Stimulated activated CD4-positive, alpha-beta T cell treated with anti-CD3 and anti-CD28 coated beads, Interleukin-2, amount 100 ng/mL, for 48 hours (primary cell): ENCODE measurements around the gene ACTN2.

Source experiments
- DNase-seq, 2 donors: peaks; one replicate each; pipeline ENCODE4 v3.0.0-alpha.2; 2020

The ACTN2 gene

DNA sequence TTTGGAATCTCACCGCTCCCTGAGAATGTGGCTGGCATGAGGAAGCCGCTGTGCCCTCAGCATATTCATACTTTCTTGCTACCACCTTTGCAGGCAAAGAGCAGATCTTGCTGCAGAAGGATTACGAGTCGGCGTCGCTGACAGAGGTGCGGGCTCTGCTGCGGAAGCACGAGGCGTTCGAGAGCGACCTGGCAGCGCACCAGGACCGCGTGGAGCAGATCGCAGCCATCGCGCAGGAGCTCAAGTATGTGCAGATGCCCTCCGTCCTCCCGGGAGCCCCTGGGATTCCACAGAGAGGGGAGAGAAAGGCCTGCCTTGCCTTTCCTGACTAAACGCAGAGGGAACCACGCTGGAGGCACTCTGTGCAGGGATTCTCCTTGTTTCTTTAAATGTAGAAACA, 58.2 kb downstream of the ACTN2 start:
- no peak for DNase-seq

- no peak for DNase-seq
Observed at GRCh38 chr1:236746785-236747184, 60.5 kb downstream of the ACTN2 start.

GRCh38 chr1:236747311-236747985, 61.1 kb downstream of the ACTN2 start:
- no peak for DNase-seq

DNA sequence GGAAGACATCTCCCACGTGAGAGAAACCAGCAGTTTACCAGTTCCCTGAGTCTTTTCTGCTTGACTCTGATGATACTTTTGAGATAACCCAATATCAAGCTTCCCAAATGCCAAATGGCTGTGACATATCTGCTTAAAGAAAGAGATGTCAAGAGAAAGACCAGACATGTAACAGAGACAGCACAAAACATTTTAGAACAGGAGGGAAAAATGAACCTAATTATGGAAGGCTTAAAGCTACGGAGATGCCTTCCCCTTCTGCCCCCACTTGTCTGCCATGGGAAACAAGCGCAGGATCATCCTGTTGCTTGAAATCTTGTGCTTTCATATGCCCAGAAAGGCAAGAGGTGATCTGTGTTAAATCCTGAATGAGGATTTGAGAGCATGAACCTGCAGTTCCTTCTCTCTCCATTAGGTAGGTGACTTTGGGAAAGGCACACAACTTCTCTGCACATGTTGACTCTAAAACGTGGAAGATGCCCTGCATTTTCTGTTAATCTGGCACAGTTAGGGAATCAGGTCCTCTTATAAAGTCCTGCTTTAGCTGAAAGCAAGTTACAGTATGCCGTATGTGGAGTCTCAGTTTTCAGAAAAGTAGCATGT, 62.1 kb downstream of the ACTN2 start:
- no peak for DNase-seq

DNA sequence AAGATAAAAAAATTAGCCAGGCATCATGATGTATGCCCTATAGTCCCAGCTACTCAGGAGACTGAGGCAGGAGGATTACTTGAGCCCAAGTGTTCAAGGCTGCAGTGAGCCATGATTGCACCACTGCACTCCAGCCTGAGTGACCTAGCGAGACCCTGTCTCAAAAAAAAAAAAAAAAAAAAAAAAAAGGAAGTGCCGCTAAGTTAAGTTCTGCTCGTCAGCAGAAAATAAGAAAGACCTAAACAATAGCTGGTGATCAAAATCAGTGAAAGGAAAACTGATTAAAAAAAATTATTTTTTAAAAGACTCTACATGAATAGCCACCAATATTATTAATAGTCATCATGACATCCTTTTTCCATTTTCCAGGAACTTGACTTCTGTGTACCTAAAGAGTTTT, 64.6 kb downstream of the ACTN2 start:
- DNase-seq: no peak

DNA sequence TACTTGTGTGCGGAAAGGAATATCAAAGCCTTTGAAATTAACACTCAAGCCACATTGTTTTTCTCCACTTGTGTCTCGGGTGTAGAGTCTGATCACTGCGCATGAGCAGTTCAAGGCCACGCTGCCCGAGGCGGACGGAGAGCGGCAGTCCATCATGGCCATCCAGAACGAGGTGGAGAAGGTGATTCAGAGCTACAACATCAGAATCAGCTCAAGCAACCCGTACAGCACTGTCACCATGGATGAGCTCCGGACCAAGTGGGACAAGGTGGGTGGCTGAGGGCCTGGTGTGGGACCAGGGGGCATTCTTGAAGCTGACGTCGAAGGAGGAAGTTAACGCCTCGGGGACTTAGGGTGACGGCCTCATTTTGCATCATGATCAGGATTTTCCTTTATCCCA, 65.1 kb downstream of the ACTN2 start:
- no peak for DNase-seq

DNA sequence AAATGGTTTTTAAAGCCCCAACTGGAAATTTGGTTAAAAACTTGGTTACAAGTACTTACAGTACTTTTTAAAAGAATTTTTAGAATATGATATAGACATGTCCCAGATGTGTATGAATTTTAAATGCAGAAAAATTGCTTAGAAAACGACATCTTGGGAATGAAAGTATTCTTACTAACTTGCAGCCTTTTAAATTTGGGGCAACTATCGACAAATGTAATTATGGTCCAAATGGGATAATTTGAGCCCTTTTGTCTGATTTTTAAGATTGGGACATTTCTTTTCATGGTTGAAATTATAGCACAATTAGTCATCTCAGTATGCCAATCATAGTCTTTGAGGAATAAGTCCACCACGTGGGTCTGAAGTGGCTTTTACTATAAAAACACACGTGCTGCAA, 65.6 kb downstream of the ACTN2 start:
- DNase-seq: no peak

DNA sequence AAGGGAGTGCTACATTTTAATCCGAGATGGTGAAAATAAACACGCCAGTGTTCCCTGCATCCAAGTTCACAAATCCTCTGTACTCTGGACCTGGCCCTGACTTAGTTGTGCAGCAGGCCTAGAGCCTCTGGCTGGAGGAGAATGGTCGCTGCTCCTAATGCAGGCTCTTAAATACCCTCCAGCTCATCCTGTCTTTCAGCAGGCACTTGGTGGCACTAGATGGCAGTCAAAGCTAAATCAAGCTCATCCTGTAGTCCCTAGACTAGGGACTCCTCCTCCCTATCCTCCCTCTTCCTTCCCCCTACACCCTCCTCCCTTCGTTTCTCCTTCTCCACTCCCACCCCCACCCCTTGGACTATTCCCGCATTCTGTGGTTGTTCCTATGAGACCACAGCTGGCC, 67.2 kb downstream of the ACTN2 start:
- DNase-seq: no peak

DNA sequence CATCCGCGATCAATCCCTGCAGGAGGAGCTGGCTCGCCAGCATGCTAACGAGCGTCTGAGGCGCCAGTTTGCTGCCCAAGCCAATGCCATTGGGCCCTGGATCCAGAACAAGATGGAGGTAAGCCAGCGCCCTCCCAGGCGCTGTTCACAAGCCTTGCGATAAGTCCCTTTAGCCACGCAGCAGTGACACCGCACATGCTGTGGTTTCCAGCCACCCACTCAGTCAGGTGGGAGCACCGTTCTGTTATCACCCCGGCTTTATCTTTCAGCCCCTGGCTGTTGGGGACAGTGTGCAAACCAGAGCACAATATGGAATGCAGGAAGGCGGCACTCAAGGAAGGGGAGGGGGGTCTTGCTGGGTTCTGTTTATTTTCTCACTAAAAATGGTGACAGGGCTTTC, 67.7 kb downstream of the ACTN2 start:
- no peak for DNase-seq

DNA sequence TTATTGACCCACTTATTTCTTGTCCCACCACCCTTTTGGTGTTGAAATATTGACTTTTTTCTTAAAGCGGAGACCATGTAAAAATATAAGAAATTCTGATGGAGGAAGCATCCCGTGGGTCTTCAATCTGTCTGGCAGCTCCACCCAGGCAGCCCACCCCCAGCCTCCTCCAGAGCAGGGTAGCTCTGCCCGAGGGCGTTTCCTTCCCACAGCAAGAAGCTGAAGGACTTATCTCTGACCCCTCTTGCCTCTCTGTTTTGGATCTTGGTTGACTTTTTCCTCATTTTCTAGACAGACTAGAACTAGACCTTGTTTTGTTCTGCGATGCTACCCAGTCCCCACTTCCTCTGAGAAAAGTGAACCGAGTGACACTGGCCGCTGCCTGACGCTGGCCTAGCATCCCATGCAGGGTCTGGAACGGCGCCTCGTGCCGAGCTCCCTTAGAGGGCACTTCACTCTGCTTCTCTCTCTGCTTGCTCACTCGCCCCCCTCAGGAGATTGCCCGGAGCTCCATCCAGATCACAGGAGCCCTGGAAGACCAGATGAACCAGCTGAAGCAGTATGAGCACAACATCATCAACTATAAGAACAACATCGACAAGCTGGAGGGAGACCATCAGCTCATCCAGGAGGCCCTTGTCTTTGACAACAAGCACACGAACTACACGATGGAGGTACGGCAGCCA, 68.4 kb downstream of the ACTN2 start:
- no peak for DNase-seq

- no peak for DNase-seq
Observed at GRCh38 chr1:236757640-236758039, 71.3 kb downstream of the ACTN2 start.

DNA sequence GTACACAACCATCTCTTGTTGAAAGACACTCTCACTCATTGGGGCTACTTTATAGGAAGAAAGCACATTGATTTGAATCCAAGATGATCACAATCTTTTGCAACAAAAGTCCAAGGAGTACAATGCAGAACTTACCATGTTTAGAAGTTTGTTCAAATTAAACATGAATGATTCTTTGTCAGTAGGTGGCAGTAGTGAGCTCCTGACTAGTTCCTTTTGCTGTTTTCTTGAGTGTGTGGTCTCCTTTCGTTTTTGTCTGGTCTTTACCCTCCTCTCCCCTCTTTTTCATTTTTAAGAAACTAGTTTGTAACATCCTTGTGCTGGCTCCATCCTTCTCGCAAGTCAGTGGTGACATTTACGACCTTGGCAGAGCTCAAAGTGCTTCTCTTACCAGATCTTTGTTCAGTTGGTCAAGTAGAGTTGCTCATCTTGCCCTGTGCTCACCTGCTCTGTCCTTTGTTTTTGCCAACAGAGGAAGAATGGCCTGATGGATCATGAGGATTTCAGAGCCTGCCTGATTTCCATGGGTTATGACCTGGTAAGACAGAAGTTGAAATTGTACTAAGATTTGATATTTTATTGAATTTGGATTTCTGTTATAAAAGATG, 73.1 kb downstream of the ACTN2 start:
- peak in 1 of 2 donors; percentile 12 for DNase-seq

DNA sequence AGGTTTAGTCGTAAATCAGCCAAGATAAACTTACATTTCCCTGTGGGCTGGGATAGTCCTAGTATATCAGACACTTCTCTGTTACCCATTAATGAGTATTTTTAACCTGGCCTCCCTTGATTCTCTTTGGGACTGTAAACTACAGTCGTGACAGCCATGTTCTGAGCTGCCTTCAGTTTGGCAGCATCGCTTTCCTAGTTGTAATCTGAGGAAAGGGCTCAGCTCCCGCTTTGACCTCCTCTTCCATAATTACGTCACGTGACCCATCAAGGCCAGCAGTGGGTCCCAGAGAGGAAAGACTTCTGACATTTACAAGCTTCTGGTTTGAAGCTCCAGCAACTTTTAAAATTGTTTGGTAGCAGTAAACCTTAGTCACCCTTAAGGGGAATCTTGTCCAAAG, 74.2 kb downstream of the ACTN2 start:
- no peak for DNase-seq

DNA sequence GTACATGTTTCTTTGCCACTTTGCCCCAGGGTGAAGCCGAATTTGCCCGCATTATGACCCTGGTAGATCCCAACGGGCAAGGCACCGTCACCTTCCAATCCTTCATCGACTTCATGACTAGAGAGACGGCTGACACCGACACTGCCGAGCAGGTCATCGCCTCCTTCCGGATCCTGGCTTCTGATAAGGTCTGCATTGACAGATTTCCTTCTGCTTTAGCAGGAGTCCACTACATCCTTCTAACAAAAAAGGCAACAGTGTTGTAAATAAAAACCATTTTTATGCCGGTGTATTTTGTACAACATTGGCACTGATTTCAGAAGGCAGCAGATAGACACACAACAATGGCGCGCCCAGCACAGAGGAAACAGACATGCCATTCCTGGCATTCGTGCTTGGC, 74.7 kb downstream of the ACTN2 start:
- no peak for DNase-seq

DNA sequence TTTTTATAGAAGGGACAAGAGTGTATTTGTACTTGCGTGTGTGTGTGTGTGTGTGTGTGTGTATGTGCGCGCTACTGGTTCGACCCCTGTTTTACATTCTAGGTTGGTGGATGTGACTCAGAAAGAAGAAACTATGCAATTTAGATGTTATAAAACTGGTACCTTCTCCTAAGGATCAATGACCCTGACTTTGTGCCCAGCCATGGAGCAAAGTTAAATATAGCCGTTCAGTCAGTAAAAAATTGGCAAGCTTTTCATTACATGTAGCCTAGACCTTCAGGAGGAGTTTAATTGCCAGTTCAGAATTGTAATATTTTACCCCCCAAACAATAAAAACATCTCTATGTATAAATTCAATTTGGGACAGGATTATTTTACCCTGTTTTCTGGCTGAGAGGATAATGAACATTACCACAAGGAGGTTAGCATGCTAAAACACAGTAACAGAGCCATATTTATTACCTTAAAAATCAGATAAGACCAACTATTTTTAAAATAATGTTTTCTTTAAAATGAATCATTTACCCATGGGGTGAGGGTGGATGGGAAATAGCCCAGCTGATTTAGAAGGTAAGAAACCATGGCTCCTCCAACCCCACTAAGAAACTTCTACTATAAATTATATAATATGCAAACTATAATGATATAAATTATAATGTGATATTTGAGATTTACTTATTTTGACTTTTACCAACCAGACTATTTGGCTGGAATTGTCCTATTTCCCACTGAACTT, 75.3 kb downstream of the ACTN2 start:
- DNase-seq: no peak

GRCh38 chr1:236762410-236762809, 76.1 kb downstream of the ACTN2 start:
- DNase-seq: no peak

GRCh38 chr1:236765831-236766230, 79.5 kb downstream of the ACTN2 start:
- no peak for DNase-seq

DNA sequence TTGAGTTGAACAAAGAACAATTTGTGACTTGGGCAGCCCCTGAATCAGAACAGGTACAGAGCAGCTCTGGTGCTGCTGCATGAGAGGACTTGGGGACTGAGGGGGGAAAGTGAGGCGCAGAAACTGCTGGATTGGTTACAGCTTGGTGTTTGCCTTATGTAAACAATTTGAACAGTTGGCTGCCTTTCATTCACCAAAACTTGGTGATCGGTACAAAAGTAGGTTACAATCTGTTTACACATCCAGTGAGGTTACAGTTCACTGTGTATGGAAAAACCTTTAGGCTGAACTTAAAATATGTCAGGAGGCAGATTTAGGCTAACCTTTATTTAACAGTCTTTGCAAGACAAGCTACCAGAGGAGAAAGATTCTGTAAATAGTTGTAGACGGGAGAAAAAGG, 80.2 kb downstream of the ACTN2 start:
- DNase-seq: no peak

DNA sequence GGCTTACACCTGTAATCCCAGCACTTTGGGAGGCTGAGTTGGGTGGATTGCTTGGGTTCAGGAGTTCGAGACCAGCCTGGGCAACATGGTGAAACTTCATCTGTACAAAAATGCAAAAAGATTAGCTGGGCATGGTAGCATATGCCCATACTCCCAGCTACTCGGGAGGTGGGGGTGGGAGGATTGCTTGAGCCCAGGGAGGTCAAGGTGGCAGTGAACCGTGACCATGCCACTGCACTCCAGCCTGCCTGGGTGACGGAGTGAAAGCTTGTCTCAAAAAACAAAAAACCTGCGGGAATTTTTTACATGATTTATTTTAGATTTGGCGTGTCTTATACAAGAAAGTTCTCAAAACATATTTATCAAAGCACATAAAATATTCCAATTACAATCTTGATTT, 81.0 kb downstream of the ACTN2 start:
- DNase-seq: no peak

GRCh38 chr1:236768601-236769000, 82.3 kb downstream of the ACTN2 start:
- no peak for DNase-seq

GRCh38 chr1:236773919-236774318, 87.6 kb downstream of the ACTN2 start:
- DNase-seq: no peak

DNA sequence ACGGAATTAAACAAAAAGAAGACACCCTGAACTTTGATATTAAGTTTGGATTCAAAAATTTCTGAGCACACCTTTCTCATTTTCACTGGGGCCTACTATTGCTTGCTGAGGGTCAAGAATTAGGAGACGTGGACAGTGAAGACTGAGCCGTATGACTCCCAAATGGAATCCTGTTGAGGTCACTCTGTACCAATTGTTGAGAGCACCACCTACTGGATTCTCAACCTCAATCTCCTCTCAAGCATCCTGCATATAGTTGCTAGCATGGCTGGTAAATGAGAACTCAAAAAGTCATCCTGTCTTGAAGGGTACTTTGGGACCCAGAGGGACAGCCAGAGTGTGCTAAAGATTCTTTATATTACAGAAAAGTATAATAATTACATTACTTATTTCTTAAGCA, 88.6 kb downstream of the ACTN2 start:
- no peak for DNase-seq

DNA sequence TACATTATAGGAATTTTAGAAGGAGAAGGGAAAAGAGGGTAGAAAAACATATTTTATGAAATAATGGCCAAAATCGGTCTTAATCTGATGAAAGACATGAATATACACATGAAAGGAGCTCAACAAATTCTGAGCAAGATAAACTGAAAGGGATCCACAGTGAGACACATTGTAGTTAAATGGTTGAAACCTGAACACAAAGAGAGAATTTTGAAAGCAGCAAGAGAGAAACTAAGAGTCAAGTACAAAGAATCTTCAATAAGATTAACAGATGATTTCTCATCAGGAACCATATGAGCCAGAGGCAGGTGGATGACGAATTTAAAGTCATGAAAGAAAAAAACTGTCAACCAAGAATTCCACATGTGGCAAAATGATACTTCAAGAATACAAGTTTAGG, 93.0 kb downstream of the ACTN2 start:
- no peak for DNase-seq
